HepG2 (cell line): ENCODE data around the gene ODAD4. TPM values are rescaled to one million over a fixed set of nuclear protein-coding genes. Genes with fewer than 3 reads are reported as not detected.
A peak's percentile ranks its signal among the peaks of the same experiment; 100 is the strongest.

Experiments
- AGO1 ChIP-seq: fragments of 200-400 bp; formaldehyde crosslinking; IDR thresholded peaks from 2 replicates; pipeline ENCODE4 v1.6.1; 2017; ENCODE audit warnings: mild to moderate bottlenecking, low read depth, low read length, moderate library complexity; ENCODE audit not compliant: poor library complexity, severe bottlenecking
- ARID2 ChIP-seq: sonication (generic); formaldehyde crosslinking; IDR thresholded peaks from 2 replicates; pipeline ENCODE4 v1.8.1; 2022; ENCODE audit warnings: mild to moderate bottlenecking, missing genetic modification reagents, borderline replicate concordance
- FOXC1 ChIP-seq: sonication (generic); formaldehyde crosslinking; IDR thresholded peaks from 2 replicates; pipeline ENCODE4 v1.8.0; 2022; ENCODE audit warnings: mild to moderate bottlenecking, missing genetic modification reagents, borderline replicate concordance
- GATA4 ChIP-seq: sonication (generic); IDR thresholded peaks from 2 replicates; pipeline ENCODE4 v1.6.1; 2016; ENCODE audit warnings: antibody characterized with exemption, low read depth, borderline replicate concordance
- HMG20A ChIP-seq: IDR thresholded peaks from 2 replicates; pipeline ENCODE4 v1.6.1; 2016; ENCODE audit warnings: borderline replicate concordance
- MEF2D ChIP-seq: sonication (generic); formaldehyde crosslinking; IDR thresholded peaks from 2 replicates; pipeline ENCODE4 v1.5.1; 2020; ENCODE audit warnings: mild to moderate bottlenecking, missing genetic modification reagents
- RFXANK ChIP-seq: IDR thresholded peaks from 2 replicates; pipeline ENCODE4 v1.6.1; 2016
- SMAD1 ChIP-seq: sonication (generic); formaldehyde crosslinking; IDR thresholded peaks from 2 replicates; pipeline ENCODE4 v1.4.0; 2020; ENCODE audit warnings: missing genetic modification reagents, low read depth, mild to moderate bottlenecking, borderline replicate concordance
- TCF7L2 ChIP-seq: IDR thresholded peaks from 2 replicates; pipeline ENCODE4 v1.6.1; 2011; ENCODE audit warnings: mild to moderate bottlenecking, low read depth, low read length, moderate library complexity
- ZNF460 ChIP-seq: sonication (generic); formaldehyde crosslinking; IDR thresholded peaks from 2 replicates; pipeline ENCODE4 v1.5.1; 2020; ENCODE audit warnings: missing genetic modification reagents, mild to moderate bottlenecking, borderline replicate concordance
- ZNF761 ChIP-seq: sonication (generic); formaldehyde crosslinking; conservative IDR thresholded peaks from 2 replicates; pipeline ENCODE4 v1.4.0; 2020; ENCODE audit warnings: mild to moderate bottlenecking, missing genetic modification reagents
- ZSCAN31 ChIP-seq: sonication (generic); formaldehyde crosslinking; IDR thresholded peaks from 2 replicates; pipeline ENCODE4 v1.5.0; 2020; ENCODE audit warnings: low read depth, mild to moderate bottlenecking, missing genetic modification reagents
- polyA plus RNA-seq, 8 experiments: library from polyadenylated mRNA; depleted of rRNA in 3 of 8; stranded (reverse) in 7 of 8; unstranded in 1 of 8; fragments of >200 nt; fragmentation: Illumina TruSeq in 4 of 8; extraction: Trizol in 4 of 8; gene quantifications; 2 replicates each; pipeline versions ENCODE4 v1.2.1 to v1.2.3, GENCODE V29; 2011 to 2016; ENCODE audit warnings: low read depth in 4 of 8, missing spikeins in 1 of 8, mixed read lengths in 1 of 8; ENCODE audit not compliant: insufficient read depth in 1 of 8
- total RNA-seq, 5 experiments: library from RNA; depleted of rRNA; stranded (reverse); fragments of >200 nt; fragmentation: Illumina TruSeq; extraction: Trizol; gene quantifications; 2 replicates each; pipeline ENCODE4 v1.2.3, GENCODE V29; 2016; ENCODE audit warnings: low read depth in 1 of 5
- TF ChIP-seq, protein P1 (sequence below): sonication (generic); formaldehyde crosslinking; IDR thresholded peaks from 2 replicates; pipeline ENCODE4 v1.4.0; 2020; ENCODE audit warnings: mild to moderate bottlenecking, missing genetic modification reagents
- TF ChIP-seq, protein P2 (sequence below): sonication (generic); formaldehyde crosslinking; IDR thresholded peaks from 2 replicates; pipeline ENCODE4 v1.4.0; 2020; ENCODE audit warnings: missing genetic modification reagents
- TF ChIP-seq, protein P3 (sequence below): IDR thresholded peaks from 2 replicates; pipeline ENCODE4 v1.6.1; 2016
- TF ChIP-seq, protein P4 (sequence below): sonication (generic); formaldehyde crosslinking; IDR thresholded peaks from 2 replicates; pipeline ENCODE4 v1.5.1; 2020; ENCODE audit warnings: mild to moderate bottlenecking, missing genetic modification reagents, borderline replicate concordance
- TF ChIP-seq, protein P5 (sequence below): sonication (generic); formaldehyde crosslinking; IDR thresholded peaks from 2 replicates; pipeline ENCODE4 v1.4.0; 2020; ENCODE audit warnings: mild to moderate bottlenecking, missing genetic modification reagents, borderline replicate concordance

ODAD4 gene
- total and polyA plus RNA-seq, 2 of the 13 experiments (the other 11 are each of a cell fraction or from before 2014, with no cell fraction given) = 0.48 to 0.53 TPM

DNA sequence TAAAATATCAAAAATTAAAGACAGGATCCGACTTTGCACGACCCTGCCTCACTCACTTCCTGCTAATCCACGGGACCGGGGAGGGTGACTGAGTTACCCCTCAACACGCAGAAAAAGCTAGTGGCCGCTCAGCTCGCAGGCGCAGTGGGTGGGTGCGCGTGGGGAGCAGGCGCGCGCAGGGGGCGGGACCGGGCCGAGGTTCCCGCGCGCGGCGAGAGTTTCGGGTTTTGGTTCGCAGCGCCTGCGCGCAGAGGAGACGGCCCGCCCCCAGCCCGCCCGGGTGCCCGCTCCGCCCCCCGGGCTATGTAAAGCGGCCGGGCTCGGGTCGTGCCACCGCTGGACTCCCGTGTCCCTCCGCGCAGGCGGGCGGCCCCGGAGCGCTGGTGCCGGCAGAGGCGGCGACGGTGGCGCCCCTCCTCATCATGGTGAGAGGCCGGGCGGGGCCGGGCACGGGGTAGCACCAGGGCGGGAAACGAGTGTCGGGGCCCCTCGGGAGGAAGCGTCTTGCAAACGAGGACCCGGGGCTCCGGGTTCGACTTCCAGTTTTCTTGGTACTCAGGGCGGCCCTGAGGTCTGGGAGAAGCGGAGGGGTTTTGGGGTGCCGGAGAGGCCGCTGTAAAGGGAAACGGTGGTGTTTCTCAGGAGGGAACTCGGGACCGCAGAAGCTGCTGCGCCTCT is 36.2 kb downstream of the ODAD4 start, which contains the start of gene CNP (continued):
- TF ChIP-seq, protein P1, sequence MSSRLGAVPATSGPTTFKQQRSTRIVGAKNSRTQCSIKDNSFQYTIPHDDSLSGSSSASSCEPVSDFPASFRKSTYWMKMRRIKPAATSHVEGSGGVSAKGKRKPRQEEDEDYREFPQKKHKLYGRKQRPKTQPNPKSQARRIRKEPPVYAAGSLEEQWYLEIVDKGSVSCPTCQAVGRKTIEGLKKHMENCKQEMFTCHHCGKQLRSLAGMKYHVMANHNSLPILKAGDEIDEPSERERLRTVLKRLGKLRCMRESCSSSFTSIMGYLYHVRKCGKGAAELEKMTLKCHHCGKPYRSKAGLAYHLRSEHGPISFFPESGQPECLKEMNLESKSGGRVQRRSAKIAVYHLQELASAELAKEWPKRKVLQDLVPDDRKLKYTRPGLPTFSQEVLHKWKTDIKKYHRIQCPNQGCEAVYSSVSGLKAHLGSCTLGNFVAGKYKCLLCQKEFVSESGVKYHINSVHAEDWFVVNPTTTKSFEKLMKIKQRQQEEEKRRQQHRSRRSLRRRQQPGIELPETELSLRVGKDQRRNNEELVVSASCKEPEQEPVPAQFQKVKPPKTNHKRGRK (CRISPR knock-in tag) = no peak
- no peak for TF ChIP-seq TCF7L2
- no peak for TF ChIP-seq HMG20A (CRISPR knock-in tag)
- TF ChIP-seq MEF2D (CRISPR knock-in tag) = no peak
- TF ChIP-seq AGO1 = peak; percentile 70
- no peak for TF ChIP-seq ZNF460 (CRISPR knock-in tag)
- TF ChIP-seq, protein P2, sequence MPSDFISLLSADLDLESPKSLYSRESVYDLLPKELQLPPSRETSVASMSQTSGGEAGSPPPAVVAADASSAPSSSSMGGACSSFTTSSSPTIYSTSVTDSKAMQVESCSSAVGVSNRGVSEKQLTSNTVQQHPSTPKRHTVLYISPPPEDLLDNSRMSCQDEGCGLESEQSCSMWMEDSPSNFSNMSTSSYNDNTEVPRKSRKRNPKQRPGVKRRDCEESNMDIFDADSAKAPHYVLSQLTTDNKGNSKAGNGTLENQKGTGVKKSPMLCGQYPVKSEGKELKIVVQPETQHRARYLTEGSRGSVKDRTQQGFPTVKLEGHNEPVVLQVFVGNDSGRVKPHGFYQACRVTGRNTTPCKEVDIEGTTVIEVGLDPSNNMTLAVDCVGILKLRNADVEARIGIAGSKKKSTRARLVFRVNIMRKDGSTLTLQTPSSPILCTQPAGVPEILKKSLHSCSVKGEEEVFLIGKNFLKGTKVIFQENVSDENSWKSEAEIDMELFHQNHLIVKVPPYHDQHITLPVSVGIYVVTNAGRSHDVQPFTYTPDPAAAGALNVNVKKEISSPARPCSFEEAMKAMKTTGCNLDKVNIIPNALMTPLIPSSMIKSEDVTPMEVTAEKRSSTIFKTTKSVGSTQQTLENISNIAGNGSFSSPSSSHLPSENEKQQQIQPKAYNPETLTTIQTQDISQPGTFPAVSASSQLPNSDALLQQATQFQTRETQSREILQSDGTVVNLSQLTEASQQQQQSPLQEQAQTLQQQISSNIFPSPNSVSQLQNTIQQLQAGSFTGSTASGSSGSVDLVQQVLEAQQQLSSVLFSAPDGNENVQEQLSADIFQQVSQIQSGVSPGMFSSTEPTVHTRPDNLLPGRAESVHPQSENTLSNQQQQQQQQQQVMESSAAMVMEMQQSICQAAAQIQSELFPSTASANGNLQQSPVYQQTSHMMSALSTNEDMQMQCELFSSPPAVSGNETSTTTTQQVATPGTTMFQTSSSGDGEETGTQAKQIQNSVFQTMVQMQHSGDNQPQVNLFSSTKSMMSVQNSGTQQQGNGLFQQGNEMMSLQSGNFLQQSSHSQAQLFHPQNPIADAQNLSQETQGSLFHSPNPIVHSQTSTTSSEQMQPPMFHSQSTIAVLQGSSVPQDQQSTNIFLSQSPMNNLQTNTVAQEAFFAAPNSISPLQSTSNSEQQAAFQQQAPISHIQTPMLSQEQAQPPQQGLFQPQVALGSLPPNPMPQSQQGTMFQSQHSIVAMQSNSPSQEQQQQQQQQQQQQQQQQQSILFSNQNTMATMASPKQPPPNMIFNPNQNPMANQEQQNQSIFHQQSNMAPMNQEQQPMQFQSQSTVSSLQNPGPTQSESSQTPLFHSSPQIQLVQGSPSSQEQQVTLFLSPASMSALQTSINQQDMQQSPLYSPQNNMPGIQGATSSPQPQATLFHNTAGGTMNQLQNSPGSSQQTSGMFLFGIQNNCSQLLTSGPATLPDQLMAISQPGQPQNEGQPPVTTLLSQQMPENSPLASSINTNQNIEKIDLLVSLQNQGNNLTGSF (CRISPR knock-in tag) = peak; percentile 67
- TF ChIP-seq FOXC1 (CRISPR knock-in tag) = peak; percentile 24; the same call in 1 of the 2 replicates
- TF ChIP-seq GATA4 = no peak
- TF ChIP-seq SMAD1 (CRISPR knock-in tag) = no peak; the same call in 1 of the 2 replicates
- no peak for TF ChIP-seq ZNF761 (CRISPR knock-in tag)
- peak; percentile 76; the same call in 1 of the 2 replicates for TF ChIP-seq ARID2 (CRISPR knock-in tag)
- TF ChIP-seq, protein P3, sequence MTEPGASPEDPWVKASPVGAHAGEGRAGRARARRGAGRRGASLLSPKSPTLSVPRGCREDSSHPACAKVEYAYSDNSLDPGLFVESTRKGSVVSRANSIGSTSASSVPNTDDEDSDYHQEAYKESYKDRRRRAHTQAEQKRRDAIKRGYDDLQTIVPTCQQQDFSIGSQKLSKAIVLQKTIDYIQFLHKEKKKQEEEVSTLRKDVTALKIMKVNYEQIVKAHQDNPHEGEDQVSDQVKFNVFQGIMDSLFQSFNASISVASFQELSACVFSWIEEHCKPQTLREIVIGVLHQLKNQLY (CRISPR knock-in tag) = no peak
- TF ChIP-seq, protein P4, sequence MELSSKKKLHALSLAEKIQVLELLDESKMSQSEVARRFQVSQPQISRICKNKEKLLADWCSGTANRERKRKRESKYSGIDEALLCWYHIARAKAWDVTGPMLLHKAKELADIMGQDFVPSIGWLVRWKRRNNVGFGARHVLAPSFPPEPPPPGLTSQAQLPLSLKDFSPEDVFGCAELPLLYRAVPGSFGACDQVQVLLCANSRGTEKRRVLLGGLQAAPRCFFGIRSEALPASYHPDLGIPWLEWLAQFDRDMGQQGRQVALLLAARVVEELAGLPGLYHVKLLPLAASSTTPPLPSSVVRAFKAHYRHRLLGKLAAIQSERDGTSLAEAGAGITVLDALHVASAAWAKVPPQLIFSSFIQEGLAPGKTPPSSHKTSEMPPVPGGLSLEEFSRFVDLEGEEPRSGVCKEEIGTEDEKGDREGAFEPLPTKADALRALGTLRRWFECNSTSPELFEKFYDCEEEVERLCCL (CRISPR knock-in tag) = no peak
- TF ChIP-seq ZSCAN31 = peak; percentile 36; the same call in 1 of the 2 replicates
- TF ChIP-seq, protein P5, sequence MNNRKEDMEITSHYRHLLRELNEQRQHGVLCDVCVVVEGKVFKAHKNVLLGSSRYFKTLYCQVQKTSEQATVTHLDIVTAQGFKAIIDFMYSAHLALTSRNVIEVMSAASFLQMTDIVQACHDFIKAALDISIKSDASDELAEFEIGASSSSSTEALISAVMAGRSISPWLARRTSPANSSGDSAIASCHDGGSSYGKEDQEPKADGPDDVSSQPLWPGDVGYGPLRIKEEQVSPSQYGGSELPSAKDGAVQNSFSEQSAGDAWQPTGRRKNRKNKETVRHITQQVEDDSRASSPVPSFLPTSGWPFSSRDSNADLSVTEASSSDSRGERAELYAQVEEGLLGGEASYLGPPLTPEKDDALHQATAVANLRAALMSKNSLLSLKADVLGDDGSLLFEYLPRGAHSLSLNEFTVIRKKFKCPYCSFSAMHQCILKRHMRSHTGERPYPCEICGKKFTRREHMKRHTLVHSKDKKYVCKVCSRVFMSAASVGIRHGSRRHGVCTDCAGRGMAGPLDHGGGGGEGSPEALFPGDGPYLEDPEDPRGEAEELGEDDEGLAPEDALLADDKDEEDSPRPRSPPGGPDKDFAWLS (CRISPR knock-in tag) = no peak
- no peak for TF ChIP-seq RFXANK
